Suppressor macrophage treated with lipopolysaccharide for 1 hour (primary cell): Measurements from ENCODE around the gene TNS3.
A peak's percentile ranks its signal among the peaks of the same experiment; 100 is the strongest.
"Not testable (repeated sequence)": the region's sequence is repeated elsewhere in the genome, so short reads cannot be mapped to it uniquely, and the experiment has no call there.

Source experiments
- DNase-seq, 3 donors: peaks; one replicate each; pipeline ENCODE4 v3.0.0-alpha.2; 2020 to 2022

TNS3 gene

DNA sequence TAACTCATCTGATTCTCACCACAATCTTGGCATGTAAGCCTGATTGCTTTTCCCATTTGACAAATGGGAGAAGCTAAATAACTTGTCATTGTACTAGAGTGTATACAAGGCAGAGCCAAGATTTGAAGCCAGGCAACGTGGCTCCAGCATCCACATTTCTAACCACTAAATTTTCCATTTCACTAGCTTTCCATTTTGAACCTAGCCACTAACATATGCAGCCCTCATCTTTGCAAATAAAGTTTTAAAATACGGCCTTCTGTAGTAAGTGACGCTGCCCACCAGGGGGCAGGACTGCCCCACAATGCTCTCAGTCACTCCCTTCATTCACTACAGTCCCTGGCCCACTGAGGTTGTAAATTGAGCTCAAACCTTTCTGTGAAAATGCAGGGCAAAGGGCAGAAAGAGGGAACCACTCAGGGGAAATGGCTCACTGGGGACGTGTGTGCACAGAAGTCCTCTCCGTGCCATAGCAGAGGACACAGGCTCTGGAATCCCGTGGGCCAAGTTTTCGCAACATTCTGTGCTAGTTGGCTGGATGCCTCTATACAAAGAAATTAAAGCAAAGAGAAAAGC lies 315.7 kb downstream of the TNS3 start:
- peak; percentile 68 to 75 (median 70) for DNase-seq

DNA sequence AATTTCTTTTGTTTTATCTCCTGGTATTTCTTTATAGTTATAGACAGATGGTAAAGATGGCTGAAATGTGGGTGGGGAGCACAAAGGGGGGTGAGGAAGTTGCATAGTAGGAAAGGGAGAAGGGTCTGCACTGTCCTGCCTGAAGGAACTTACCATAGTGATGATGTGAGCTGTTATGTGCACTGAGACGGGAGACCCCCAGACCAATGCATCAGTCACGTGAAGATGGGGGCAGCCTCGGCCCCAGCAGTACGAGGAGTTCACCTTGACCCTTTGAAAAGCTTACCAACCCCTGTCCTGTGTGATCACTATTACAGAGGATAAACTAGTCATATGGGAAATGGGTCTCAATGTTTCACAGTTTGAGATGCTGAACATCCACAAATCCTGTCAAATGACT lies 316.3 kb downstream of the TNS3 start:
- DNase-seq: no peak

DNA sequence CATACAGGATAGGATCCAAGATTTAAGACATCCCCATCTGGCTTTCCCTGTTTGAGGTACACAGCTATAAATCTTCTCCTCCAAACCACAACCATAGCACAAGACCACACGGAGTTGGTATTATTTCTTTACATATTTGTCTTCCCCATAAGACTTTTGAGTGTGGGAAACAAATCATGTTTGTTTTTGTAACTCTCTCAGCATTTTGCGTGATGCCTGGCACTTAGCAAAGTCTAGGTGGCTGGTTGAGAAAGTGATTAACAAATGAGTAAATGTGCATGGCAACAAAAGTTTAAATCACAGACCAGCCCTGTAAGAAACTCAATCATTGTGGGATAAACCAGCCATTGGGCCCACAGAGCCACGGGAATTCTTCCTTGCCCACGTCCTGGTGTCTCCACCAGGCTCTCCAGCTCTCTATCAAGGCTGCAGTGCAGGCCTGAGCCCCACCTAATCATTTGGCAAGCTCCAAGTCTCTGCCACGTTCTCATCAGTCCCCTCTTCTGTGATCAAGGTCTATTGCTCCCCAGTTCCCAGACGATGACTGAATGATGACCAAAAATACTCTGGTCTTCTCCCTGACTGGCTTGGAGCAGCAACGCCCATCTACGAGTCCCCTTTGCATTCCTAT lies 317.8 kb downstream of the TNS3 start:
- no peak for DNase-seq

DNA sequence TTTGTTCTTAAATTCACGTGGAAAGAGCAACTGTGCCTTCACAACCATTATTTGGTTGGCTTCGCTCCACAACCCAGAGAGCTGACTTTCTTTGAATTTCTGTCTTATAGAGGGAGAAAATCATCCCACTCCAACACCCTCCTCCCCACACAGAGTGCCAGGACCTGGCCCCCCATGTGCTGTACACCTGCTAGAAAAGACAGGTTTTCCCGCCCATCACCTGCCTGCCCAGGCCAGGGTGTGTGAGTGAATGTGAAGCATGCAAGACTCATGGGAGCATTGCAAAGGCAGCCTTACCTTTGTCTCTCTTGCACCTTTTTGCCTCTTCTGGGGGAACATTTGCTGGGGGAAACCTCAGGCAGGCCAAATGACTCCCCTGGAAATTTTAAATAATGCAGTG lies 319.0 kb downstream of the TNS3 start:
- no peak for DNase-seq

DNA sequence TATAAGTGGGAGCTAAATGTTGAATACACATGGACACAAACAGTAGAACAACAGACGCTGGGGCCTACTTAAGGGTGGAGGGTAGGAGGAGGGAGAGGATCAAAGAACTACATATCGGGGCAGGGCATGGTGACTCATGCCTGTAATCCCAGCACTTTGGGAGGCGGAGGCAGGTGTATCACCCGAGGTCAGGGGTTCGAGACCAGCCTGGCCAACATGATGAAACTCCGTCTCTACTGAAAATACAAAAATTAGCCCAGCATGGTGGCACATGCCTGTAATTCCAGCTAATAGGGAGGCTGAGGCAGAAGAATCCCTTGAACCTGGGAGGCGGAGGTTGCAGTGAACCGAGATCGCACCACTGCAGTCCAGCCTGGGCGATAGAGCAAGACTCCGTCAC lies 319.8 kb downstream of the TNS3 start:
- DNase-seq: not testable (repeated sequence)

DNA sequence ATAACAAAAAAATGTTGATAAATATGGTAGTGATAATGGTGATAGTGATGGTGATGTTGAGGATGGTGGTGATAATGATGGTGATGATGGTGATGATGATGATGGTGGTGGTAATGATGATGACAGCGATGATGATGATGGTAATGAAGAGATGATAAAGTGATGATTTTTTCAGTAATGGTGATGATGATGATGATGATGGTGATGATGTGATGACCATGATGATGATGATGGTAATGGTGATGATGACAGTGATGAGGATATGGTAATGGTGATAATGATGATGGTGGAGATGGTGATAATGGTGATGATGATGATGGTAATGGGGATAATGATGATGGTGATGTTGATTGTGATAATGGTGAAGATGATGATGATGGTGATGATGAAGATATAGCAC lies 321.6 kb downstream of the TNS3 start:
- no peak for DNase-seq

DNA sequence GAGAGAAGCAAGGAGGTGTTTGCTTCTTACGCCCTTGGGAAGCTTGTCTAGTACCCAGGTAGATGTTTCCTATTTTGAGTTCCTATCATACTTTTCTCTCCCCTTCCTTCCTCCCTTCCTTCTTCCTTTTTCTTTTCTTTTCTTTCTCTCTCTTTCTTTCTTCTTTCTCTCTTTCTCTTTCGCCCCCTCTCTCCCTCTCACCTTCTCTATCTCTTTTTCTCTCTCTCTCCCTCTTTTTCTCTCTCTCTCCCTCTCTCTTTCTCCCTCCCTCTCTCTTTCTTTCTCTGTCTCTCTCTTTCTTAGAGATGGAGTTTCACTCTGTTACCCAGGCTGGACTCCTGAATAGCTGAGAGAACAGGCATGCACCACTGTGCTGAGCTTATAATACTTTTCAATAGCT lies 322.2 kb downstream of the TNS3 start:
- no peak for DNase-seq

DNA sequence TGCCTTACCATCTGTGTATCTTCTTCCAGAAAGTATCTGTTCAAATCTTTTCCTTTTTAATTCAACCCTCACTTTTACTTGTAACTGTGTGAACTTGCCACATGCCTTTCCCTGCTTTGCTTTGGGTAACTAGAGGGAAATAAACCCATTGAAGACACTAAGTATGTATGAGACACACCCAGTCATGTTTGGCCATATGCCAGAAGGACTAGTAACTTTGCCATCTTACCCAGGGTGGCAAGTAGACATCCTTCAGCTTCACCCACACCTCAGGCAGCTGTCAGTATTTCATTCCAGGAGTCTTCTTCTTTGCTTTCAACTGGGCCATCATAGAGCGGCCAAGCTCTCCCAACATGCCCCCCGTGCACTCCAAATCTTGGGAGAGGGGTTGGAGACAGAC lies 323.1 kb downstream of the TNS3 start:
- no peak for DNase-seq

DNA sequence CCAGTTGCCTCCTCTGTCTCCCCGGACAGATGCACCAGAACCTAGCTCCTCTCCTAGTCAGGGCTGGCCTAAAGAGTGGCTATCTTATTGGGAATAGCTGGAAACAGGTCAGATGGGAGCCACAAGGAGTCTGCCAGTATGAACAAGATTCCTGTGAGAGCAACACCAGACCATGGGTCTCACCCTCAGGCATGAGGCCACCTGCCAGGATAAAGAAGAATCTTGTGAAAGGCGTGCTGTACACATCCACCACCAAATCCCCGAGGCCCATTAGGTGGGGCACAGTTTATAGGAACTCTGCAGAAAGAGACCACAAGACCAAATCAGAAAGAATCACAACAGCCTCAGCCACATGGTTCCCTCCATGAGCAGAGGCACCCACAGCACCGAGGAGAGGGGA lies 325.9 kb downstream of the TNS3 start:
- DNase-seq: no peak

DNA sequence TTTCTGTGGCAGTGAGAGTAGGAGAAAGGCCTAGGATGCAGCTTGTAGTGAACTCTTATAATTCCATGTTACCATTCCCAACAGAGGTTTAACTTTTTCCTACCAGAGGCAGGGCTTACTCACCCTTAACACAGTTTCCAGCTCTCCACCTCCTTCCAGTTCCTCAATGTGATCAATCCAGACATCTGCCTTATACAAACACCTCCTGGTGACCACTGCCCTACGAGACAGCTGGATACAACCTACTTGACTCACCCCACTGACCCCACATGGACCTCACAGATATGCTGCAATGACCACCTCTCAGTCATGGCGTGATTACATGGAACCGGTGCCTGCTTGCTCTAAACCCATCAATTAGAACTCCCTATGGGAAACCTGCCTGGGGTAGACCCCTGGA lies 326.5 kb downstream of the TNS3 start:
- DNase-seq: peak in 2 of 3 donors; percentile 12 to 34

DNA sequence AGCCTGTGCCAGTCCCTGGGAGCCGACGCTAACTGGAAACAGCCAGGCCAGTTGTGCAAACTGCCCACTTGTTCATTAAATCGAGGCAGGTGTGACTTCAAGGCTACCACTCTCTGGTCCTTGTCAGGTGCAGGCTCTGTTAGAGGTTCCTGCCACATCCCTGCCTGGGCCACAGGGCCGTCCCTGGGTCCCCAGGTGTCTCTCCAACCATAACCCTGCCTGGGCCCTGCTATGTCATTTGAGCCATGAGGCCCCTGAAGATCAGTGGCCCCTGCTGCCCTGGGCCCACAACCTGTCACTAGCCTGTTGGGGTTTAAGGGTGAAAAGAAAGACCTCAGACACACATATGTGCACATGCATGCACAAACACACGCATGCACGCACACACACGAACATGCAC lies 326.9 kb downstream of the TNS3 start:
- DNase-seq: no peak

DNA sequence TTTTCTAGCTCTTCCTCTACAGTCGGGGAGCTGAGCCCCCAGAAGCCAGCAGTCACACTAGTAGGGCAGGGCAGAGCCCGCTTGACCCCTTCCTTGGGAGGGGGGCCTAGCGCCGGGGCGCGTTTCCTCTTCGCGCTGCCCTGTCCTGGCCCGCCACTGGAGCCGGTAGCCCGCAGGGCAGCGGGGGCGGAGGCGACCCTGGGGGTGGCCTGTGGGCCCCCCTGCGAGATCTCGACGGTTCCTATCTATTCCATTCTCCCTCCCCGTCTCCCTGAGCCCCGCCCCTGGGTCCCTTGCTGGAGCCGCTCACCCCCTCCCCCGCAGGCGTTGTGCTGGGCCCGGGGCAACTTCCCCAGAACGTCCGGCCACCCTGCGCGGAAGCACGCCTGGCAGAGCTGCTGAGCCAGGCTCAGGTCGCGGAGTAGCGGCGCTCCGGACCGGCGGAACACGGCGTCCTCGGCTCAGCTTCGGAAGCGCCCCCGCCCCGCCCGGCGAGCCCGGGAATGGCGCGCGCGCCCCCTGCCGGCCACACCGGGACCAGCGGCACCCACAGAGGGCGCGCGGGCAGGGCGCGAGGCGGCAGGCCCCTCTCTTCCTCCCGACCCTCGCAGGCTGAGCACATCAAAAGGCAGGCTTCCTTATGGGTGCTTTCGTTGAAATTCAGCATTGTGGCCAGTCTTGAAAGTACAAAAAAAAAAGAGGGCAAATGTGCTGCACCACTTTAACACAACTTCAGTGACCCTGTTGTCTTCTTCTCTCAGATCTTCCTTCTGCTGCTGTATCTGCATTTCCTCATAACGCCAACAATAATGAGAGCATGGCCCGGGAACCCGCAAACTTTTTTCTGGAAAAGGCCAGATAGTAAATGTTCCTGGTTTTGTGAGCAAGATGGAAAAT lies 327.6 kb downstream of the TNS3 start:
- DNase-seq: peak; percentile 73 to 91 (median 81)

DNA sequence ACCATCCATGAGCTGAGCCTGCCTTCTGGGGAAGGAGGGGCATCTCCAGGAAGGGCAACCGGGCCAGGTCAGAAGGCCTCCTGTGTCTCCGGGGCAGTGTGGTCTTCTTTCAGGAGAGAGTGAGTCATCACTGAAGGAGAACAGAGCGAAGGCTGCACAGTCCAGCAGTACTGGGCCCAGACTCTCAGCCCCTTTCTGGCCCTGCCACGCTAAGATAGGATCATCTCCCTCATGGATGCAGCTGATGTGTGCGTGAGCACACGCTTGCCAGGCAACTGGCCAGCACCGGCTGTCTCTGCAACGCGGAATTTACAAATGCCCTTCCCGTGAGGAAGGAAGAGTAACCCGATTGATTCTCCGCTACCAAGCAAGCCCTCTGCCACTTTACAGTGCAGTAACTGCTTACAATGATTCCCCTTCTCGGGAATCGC lies 328.2 kb downstream of the TNS3 start:
- peak; percentile 54 to 58 (median 56) for DNase-seq

DNA sequence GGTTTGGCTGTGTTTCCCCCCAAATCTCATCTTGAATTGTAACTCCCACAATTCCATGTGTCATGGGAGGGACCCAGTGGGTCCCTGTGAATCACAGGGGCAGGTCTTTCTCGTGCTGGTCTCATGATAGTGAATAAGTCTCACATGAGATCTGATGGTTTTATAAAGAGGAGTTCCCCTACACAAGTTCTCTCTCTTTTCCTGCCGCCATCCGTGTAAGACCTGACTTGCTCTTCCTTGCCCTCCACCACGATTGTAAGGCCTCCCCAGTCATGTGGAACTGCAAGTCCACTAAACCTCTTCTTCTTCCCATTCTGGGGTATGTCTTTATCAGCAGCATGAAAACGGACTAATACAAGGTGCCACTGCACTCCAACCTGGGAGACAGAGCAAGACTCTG lies 329.2 kb downstream of the TNS3 start:
- peak; percentile 38 to 58 (median 46) for DNase-seq

DNA sequence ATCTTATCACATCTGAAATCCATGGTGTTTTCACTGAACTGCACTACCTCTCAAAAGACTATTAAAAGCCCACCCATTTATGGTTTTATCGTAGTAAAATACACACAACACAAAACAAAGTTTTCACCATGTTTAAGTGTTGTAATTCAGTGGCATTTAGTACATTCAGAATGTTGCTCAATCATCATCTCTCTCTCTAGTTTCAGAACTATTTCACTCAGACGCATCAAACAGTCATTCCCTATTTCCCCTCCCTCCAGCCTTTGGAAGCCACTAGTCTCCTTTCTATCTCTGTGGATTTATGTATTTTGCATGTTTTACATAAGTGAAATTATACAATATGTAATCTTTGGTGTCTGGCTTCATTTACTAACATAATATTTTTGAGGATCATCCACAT lies 332.6 kb downstream of the TNS3 start:
- DNase-seq: no peak

DNA sequence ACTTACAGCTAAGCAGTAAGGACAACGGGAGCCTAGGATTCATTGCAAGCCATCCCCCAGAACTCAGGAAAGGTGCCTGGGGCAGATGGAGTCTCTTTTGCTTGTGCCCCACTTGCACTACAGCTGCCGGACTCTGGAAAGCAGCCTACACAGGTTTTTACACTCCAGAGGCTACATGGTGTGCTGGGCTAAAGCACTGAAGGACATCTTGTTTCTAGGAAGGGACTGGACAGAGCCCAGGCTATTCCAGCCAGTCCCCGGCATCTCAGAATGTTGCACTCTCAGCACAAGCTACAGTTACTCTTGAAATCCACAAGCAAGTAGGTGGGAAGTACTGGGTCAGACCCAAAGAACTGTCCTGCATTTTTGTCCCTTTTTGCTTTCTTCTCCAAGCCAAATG lies 333.1 kb downstream of the TNS3 start:
- DNase-seq: no peak

DNA sequence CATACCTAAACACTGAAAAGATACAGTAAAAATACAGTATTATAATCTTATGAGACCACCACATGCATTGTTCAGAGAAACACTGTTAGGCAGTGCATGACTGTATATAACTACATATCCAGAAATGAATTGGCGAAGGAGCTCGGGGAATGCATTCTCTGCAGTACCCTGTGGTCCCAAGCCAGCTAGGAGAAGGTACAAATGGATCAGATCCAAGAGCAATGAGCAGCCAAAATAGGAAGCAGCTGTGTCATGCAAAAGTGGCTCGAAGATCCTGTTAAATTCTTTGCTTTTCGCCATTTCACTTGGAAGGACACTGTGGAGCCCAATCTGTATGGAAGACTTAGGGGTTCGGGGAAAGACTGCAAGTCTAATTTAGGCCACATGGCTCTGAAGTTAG lies 334.8 kb downstream of the TNS3 start:
- DNase-seq: no peak

DNA sequence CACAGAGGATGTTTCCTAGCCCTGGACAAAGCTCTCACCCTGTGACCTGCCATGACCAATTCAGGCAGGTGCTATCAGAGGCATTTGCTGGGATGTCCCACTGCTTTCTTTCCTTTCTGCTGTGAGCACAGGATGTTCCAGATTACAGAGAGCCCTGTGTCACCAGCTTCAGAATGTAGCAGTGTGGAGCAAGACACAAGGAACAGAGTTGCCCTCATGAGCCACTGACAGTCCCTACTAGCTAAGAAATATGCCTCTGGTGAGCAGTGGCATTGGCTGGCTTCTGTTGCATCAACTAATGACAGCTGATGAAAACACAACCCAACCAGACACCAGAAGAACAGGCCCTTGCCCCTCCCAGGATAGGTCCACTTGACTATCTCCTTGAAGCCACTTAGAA lies 337.2 kb downstream of the TNS3 start:
- DNase-seq: no peak

DNA sequence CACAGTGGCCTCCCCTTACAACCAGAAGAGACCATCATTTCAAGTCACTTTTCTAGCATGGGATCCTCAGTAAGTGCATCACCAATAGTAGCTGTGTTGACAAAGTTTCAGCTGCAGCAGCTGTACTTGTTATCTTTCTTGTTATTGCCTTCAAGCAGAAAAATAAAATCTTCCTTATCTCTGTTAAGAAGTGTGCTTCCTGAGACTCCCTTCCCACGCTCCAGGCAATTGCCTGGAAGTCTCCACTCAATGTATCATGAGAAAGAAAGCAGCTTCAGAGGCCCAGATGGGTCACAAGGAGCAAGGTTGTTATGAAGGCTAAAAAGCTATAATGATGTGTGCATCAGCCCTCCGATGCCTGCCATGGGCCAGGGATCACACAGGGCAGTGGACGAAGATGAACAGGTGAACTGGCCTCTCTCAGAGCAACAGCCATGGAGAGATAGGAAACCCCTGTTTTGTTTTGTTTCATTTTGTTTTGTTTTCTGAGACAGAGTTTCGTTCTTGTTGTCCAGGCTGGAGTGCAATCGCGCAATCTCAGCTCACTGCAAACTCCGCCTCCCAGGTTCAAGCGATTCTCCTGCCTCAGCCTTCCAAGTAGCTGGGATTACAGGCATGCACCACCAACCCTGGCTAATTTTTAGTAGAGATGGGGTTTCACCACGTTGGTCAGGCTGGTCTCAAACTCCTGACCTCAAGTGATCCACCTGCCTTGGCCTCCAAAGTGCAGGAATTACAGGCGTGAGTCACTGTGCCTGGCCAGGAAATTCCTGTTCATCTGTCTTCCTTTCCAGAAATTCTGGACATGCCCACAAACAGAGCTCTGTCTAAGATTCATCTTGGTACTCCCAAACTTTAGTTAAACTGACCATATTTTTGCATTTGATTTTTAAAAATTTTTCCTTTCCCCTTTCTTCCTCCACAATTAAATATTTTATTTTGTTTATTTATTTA lies 340.5 kb downstream of the TNS3 start:
- no peak for DNase-seq

DNA sequence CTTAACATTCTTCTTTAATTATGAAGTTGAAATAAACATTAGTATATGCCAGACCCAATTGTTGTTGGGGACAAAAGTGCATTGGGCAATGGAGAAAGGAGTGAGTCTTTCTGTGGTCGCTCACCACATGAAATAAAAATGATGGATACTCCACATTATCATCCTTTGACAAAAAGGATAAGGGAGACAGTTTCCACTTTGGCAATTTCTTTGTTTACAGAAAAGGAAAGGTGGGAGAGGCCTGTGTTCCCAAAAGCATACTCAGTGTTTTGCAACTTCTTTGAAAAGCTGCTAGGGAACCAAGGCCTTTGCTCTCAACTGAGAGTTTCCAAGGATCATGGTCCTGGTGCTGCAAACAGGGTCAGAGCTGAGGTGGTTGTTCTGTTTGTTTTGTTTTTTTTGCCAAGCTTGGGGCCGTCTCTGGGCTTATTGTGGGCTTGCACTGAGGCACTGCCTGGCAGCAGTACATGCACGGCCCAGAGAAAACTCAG lies 341.9 kb downstream of the TNS3 start:
- no peak for DNase-seq

DNA sequence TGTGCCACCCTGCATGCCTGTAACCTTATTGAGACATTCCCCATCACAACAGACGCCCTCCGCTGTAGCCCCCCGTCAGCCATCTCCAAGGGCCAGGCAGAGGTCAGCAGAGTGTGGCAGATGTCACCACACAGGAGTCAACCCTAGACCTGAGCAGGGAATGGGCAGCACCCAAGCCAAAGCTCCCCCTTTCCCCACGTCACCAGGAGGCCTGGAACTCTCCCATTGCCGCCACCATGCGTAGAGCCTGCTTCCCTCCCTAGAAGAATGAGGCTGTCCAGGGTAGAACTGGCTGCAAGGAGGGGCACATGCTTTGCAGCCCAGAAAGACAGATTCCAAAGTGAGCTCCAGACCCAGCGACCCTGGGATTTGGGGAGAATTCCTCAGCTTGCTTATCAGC lies 342.9 kb downstream of the TNS3 start:
- DNase-seq: no peak

DNA sequence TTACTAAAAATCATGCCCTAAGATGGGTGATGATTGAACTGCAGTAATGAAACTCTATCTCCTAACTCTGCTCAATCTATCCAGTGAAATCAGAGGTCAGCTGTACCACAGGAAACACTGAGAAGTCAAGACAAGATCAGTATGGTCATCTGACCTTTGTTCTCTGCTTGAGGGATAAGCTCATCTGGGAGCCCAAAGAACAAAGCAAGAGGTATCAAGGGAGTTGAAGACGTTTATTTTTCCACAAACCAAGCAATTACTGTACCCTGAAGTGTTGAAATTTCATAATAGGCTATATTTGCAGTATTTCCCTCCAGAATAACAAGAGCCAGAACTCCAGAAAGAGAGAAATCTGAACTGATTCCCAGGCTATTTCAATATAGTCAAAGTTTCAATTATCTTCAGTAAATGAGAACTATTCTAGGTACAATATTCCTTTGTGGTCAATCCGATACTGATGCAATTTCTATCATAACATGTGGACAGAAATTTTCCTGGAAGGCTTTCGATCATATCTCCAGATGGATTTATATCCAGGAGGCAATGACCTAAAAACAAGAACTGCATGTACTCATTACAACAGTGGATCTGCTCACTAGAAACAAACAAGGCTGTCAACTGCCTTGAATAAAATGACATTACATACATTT lies 345.3 kb downstream of the TNS3 start:
- DNase-seq: no peak
